Hepatocyte (in vitro differentiated cells): ENCODE data around the gene CES3.
"Not testable (repeated sequence)": the region's sequence is repeated elsewhere in the genome, so short reads cannot be mapped to it uniquely, and the experiment has no call there.

Source experiments
- EZH2phosphoT487 ChIP-seq: fragments of 200-600 bp; sonication (generic); IDR thresholded peaks from one replicate; pipeline ENCODE4 v1.6.1; 2018; ENCODE audit warnings: antibody characterized with exemption, mild to moderate bottlenecking, low read depth, moderate library complexity; ENCODE audit not compliant: unreplicated experiment, severe bottlenecking
- TF ChIP-seq, protein P1 (sequence below): fragments of 200-600 bp; sonication (generic); IDR thresholded peaks from 2 replicates; pipeline ENCODE4 v1.5.1; 2016; ENCODE audit warnings: antibody characterized with exemption, mild to moderate bottlenecking; ENCODE audit not compliant: poor library complexity

DNA sequence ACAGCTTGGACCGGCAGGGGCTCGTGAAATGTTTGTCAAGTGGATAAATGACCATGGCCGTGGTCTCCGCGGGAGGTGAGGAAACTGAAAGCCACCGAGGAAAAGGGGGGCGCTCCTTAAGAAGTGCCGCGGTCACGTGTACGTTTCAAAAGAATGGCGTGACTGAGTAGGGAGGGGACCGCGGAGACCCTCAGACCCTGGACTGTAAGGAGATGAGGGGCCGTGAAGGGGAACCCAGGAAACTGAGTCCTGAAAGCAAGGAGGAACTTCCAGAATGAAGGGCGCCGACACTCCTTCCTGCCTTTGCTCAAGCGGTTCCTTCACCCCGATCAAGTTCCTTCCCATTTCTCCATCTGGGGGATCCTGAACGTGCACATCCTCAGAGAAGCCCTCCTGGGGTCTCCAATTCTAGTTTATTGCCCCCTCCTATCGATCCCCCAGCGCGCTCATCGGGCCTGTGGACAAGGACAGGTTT, 26.2 kb upstream of the CES3 start:
- TF ChIP-seq, protein P1, sequence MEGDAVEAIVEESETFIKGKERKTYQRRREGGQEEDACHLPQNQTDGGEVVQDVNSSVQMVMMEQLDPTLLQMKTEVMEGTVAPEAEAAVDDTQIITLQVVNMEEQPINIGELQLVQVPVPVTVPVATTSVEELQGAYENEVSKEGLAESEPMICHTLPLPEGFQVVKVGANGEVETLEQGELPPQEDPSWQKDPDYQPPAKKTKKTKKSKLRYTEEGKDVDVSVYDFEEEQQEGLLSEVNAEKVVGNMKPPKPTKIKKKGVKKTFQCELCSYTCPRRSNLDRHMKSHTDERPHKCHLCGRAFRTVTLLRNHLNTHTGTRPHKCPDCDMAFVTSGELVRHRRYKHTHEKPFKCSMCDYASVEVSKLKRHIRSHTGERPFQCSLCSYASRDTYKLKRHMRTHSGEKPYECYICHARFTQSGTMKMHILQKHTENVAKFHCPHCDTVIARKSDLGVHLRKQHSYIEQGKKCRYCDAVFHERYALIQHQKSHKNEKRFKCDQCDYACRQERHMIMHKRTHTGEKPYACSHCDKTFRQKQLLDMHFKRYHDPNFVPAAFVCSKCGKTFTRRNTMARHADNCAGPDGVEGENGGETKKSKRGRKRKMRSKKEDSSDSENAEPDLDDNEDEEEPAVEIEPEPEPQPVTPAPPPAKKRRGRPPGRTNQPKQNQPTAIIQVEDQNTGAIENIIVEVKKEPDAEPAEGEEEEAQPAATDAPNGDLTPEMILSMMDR = not testable (repeated sequence)
- TF ChIP-seq EZH2phosphoT487 = not testable (repeated sequence)
